Gastrocnemius medialis (tissue), 4 donors: ENCODE measurements around the gene PPCS. TPM values are rescaled to one million over a fixed set of nuclear protein-coding genes. Genes with fewer than 3 reads are reported as not detected.

Source experiments
- ATAC-seq, 2 donors: fragments of 150-250 bp; one replicate each; pipeline ENCODE4 v1.9.1; 2016
- DNase-seq, 2 donors: peaks; one replicate each; pipeline ENCODE4 v3.0.0-alpha.2; 2019
- H3K27ac ChIP-seq, 4 donors: fragments of 200-600 bp; sonication (generic); 1 replicate in 1 of 4; 2 replicates in 3 of 4; pipeline ENCODE4 v1.5.1; 2016 to 2018; ENCODE audit warnings: mild to moderate bottlenecking in 2 of 4, moderate library complexity in 1 of 4
- H3K27me3 ChIP-seq, 3 donors: fragments of 200-600 bp; sonication (generic) in 2 of 3; 1 replicate in 1 of 3; 2 replicates in 2 of 3; pipeline versions ENCODE4 v1.5.1 to v1.6.0; 2016 to 2019; ENCODE audit warnings: mild to moderate bottlenecking in 1 of 3, moderate library complexity in 1 of 3
- H3K36me3 ChIP-seq, 2 donors: fragments of 200-600 bp; sonication (generic) in 1 of 2; one replicate each; pipeline ENCODE4 v1.5.1; 2017 to 2018
- H3K4me1 ChIP-seq, 2 donors: fragments of 200-600 bp; sonication (generic) in 1 of 2; one replicate each; pipeline ENCODE4 v1.5.1; 2016 to 2017; ENCODE audit warnings: mild to moderate bottlenecking in 2 of 2
- H3K4me3 ChIP-seq, 4 donors: fragments of 200-600 bp; sonication (generic) in 3 of 4; 1 replicate in 1 of 4; 2 replicates in 3 of 4; pipeline ENCODE4 v1.5.1; 2016 to 2019; ENCODE audit warnings: mild to moderate bottlenecking in 2 of 4
- H3K9me3 ChIP-seq, 3 donors: fragments of 200-600 bp; sonication (generic) in 2 of 3; 1 replicate in 1 of 3; 2 replicates in 2 of 3; pipeline ENCODE4 v1.5.1; 2016 to 2019
- CTCF ChIP-seq, 5 experiments: fragments of 450-650 bp in 3 of 5; fragments of 200-600 bp in 2 of 5; sonication (generic) in 2 of 5; IDR thresholded peaks in 4 of 5; conservative IDR thresholded peaks in 1 of 5; 1 replicate in 4 of 5; 2 replicates in 1 of 5; pipeline ENCODE4 v1.5.1; 2016 to 2019; ENCODE audit warnings: antibody characterized with exemption in 5 of 5, mild to moderate bottlenecking in 3 of 5, moderate library complexity in 3 of 5
- POLR2A ChIP-seq, 2 donors: fragments of 450-650 bp; IDR thresholded peaks; one replicate each; pipeline ENCODE4 v1.6.1; 2017; ENCODE audit warnings: antibody characterized with exemption in 2 of 2, mild to moderate bottlenecking in 2 of 2, moderate library complexity in 2 of 2
- in situ Hi-C, 4 donors: fragments of 200-750 bp; cut with MboI; loops; one replicate each; pipeline versions ENCODE4 v1.15.0 to v1.8.0; 2017; ENCODE audit warnings: low sequenced_read_pairs in 4 of 4
- intact Hi-C: fragments of 100-400 bp; cut with DNase I; formaldehyde crosslinking; loops from one replicate; pipeline ENCODE4 v1.15.1; 2023; ENCODE audit warnings: low total_unique reads
- total RNA-seq, 4 donors: library from RNA; depleted of rRNA; stranded (reverse); fragments of >200 nt; gene quantifications; one replicate each; pipeline versions ENCODE4 v1.1.0 to v1.2.3, GENCODE V29; 2016

The PPCS gene
- total RNA-seq, 4 donors from 2014 or later: 31.7 to 55.1 (median 42.1) TPM

- H3K4me3 ChIP-seq: no peak overlapping the region
- in situ Hi-C loops: no loop called here
- no peak for ATAC-seq
These were observed 50.2 kb downstream of the PPCS start for GRCh38 chr1:42506576-42506975.

More at GRCh38 chr1:42506576-42506975, 50.2 kb downstream of the PPCS start:
- Histone ChIP-seq H3K27me3 (peaks cover 0 to 6% (median 0%) of the 10 kb centered on the region in 3 donors), H3K36me3 (peaks cover 0 to 13% of the 10 kb centered on the region in 2 donors), H3K9me3 (peaks cover 4 to 16% (median 5%) of the 10 kb centered on the region in 3 donors), H3K4me1 (no peaks in the 10 kb centered on the region), H3K27ac (no peak overlapping the region)
- DNase-seq: no peak
- TF ChIP-seq POLR2A (IDR thresholded peaks at IDR 0.05) (no peak), CTCF (IDR thresholded peaks at IDR 0.05 in 4 of 5, conservative IDR thresholded peaks at IDR 0.05 in 1 of 5) (no peak)
- intact Hi-C loops: no loop called here

Other genes starting within 250 kb of the PPCS start
- 10 to 100 TPM; 39.4 to 81.0 (median 56.3) TPM for gene FOXJ3, start 121.3 kb upstream of the PPCS start, total RNA-seq
- 1 to 10 TPM in 1 of 4 donors, under 1 TPM in 3; 0.78 to 1.2 (median 0.85) TPM for gene RIMKLA, start 75.8 kb upstream of the PPCS start, total RNA-seq
- gene ZMYND12, start 521 bp upstream of the PPCS start, total RNA-seq: 1 to 10 TPM in 1 of 4 donors, under 1 TPM in 1, not detected in 2; 0.80 to 1.0 TPM
- 1 to 10 TPM in 2 of 4 donors, under 1 TPM in 2; 0.24 to 2.9 (median 0.74) TPM for gene CCDC30, start 6.7 kb downstream of the PPCS start, total RNA-seq
- gene PPIH, start 201.9 kb downstream of the PPCS start, total RNA-seq: 10 to 100 TPM in 1 of 4 donors, 1 to 10 TPM in 3; 6.1 to 13.6 (median 7.1) TPM
- 1,000 to 10,000 TPM in 2 of 4 donors, 100 to 1,000 TPM in 2; 861 to 1,251 (median 1,022) TPM for gene YBX1, start 225.9 kb downstream of the PPCS start, total RNA-seq